Upper lobe of left lung (tissue), 6 donors: Measurements from ENCODE around the gene RNASET2. TPM values are rescaled to one million over a fixed set of nuclear protein-coding genes. Genes with fewer than 3 reads are reported as not detected.

ENCODE experiments used
- ATAC-seq, 2 donors: fragments of 200-7000 bp; cut with Tn5 transposase; one replicate each; pipeline ENCODE4 v1.9.1; 2022; ENCODE audit warnings: mild to moderate bottlenecking in 2 of 2, moderate library complexity in 2 of 2; ENCODE audit not compliant: low FRiP score in 2 of 2
- DNase-seq, 2 donors: peaks; one replicate each; pipeline ENCODE4 v3.0.0-alpha.2; 2019 to 2020
- H3K27ac ChIP-seq, 4 donors: fragments of 200-600 bp; sonication (generic); one replicate each; pipeline ENCODE4 v1.5.1; 2016 to 2019
- H3K27me3 ChIP-seq, 4 donors: fragments of 200-600 bp; sonication (generic); one replicate each; pipeline ENCODE4 v1.5.1; 2017 to 2019
- H3K36me3 ChIP-seq, 4 donors: fragments of 200-600 bp; sonication (generic); one replicate each; pipeline ENCODE4 v1.5.1; 2016 to 2019
- H3K4me1 ChIP-seq, 4 donors: fragments of 200-600 bp; sonication (generic); one replicate each; pipeline ENCODE4 v1.5.1; 2018 to 2019
- H3K4me3 ChIP-seq, 4 donors: fragments of 200-600 bp; sonication (generic); one replicate each; pipeline ENCODE4 v1.5.1; 2017 to 2019; ENCODE audit warnings: mild to moderate bottlenecking in 2 of 4, moderate library complexity in 1 of 4
- H3K9me3 ChIP-seq, 4 donors: fragments of 200-600 bp; sonication (generic); one replicate each; pipeline ENCODE4 v1.5.1; 2018 to 2019
- CTCF ChIP-seq, 6 experiments: fragments of 450-650 bp in 4 of 6; fragments of 200-600 bp in 2 of 6; sonication (generic) in 2 of 6; IDR thresholded peaks; one replicate each; pipeline ENCODE4 v1.5.1; 2016 to 2019; ENCODE audit warnings: antibody characterized with exemption in 6 of 6
- EP300 ChIP-seq, 4 donors: sonication (generic); formaldehyde crosslinking; IDR thresholded peaks; one replicate each; pipeline ENCODE4 v1.5.1; 2017; ENCODE audit warnings: antibody characterized with exemption in 4 of 4, control low read depth in 2 of 4
- POLR2A ChIP-seq, 4 donors: fragments of 450-650 bp; IDR thresholded peaks; one replicate each; pipeline ENCODE4 v1.5.1; 2016 to 2017; ENCODE audit warnings: antibody characterized with exemption in 4 of 4, mild to moderate bottlenecking in 2 of 4
- POLR2AphosphoS5 ChIP-seq, 2 donors: sonication (generic); formaldehyde crosslinking; IDR thresholded peaks; one replicate each; pipeline ENCODE4 v1.5.1; 2017; ENCODE audit warnings: antibody characterized with exemption in 2 of 2
- WGBS, 2 donors: methylation state at CpG; one replicate each; pipeline ENCODE4 v1.1.5; 2017 to 2018; 5-methylcytosine and 5-hydroxymethylcytosine counted together
- total RNA-seq, 6 donors: library from RNA; depleted of rRNA in 4 of 6; stranded (reverse); fragments of >200 nt in 4 of 6; gene quantifications; one replicate each; pipeline versions ENCODE4 v1.1.0 to v1.2.1, GENCODE V29; 2016 to 2021
- donor health status: DM: no; HTN: no; CAD: no; lungs with moderate emphysema.
- donor health status: DM: no; HTN: yes; CAD: no; lungs with severe emphysema.

Gene RNASET2
- total RNA-seq, 6 donors from 2014 or later: 66.4 to 131 (median 94.8) TPM

- Histone ChIP-seq H3K4me1 (peaks cover 7 to 26% (median 15%) of the 10 kb centered on the region in 4 donors), H3K27me3 (no peaks in the 10 kb centered on the region), H3K27ac (peak within 1 kb of the TSS; percentile 68 to 85 (median 70)), H3K4me3 (peak within 1 kb of the TSS; percentile 87 to 98 (median 91)), H3K9me3 (no peaks in the 10 kb centered on the region), H3K36me3 (no peaks in the 10 kb centered on the region)
- TF ChIP-seq POLR2A (IDR thresholded peaks at IDR 0.05) (peak in 1 of 4 donors; percentile 73), POLR2AphosphoS5 (IDR thresholded peaks at IDR 0.05) (peak; percentile 43 to 44), CTCF (IDR thresholded peaks at IDR 0.05) (peak in 3 of 6 experiments; percentile 27 to 49 (median 41)), EP300 (IDR thresholded peaks at IDR 0.05) (no peak)
- peak; percentile 96 to 99 for DNase-seq
- peak; percentile 98 to 99 for ATAC-seq
- whole genome bisulfite sequencing, 2 donors: 0 to 1% methylated on average over 4 to 62 of the region's 93 CpGs
Measured at GRCh38 chr6:166999145-166999883, 43.0 kb upstream of the RNASET2 start, which contains the start of gene CEP43. CEP43 (plus strand) TSS chr6:166999397; CDS start chr6:166999413, 16 bp downstream.

- H3K27ac ChIP-seq: peak overlapping the region; percentile 68 to 85 (median 70)
- WGBS, 2 donors: 0 to 2% methylated on average over 31 to 43 of the region's 96 CpGs
Measured at GRCh38 chr6:166998256-166999144, 42.1 kb upstream of the RNASET2 start.

GRCh38 chr6:166997768-166998255, 41.5 kb upstream of the RNASET2 start:
- Histone ChIP-seq H3K4me1 (peaks cover 7 to 26% (median 15%) of the 10 kb centered on the region in 4 donors), H3K27me3 (no peaks in the 10 kb centered on the region), H3K9me3 (no peaks in the 10 kb centered on the region), H3K27ac (peak overlapping the region; percentile 68 to 85 (median 70)), H3K36me3 (no peaks in the 10 kb centered on the region), H3K4me3 (peak overlapping the region; percentile 87 to 98 (median 91))
- 4 to 5% methylated on average over 31 to 36 of the region's 38 CpGs for WGBS, 2 donors
- ATAC-seq (peak; percentile 39 to 75), DNase-seq (peak in 1 of 2 donors; percentile 71)
- TF ChIP-seq CTCF (IDR thresholded peaks at IDR 0.05) (peak in 4 of 6 experiments; percentile 17 to 54 (median 40)), POLR2A (IDR thresholded peaks at IDR 0.05) (no peak), POLR2AphosphoS5 (IDR thresholded peaks at IDR 0.05) (no peak), EP300 (IDR thresholded peaks at IDR 0.05) (no peak)

More at GRCh38 chr6:166998256-166999144, 42.1 kb upstream of the RNASET2 start:
- H3K9me3 ChIP-seq: no peaks in the 10 kb centered on the region
- H3K4me1 ChIP-seq: peaks cover 7 to 26% (median 15%) of the 10 kb centered on the region in 4 donors
- H3K4me3 ChIP-seq: peak overlapping the region; percentile 87 to 98 (median 91)
- ATAC-seq: peak in 1 of 2 donors; percentile 26
- DNase-seq: peak; percentile 42 to 86
- no peaks in the 10 kb centered on the region for H3K36me3 ChIP-seq
- TF ChIP-seq CTCF (IDR thresholded peaks at IDR 0.05): no peak
- TF ChIP-seq POLR2A (IDR thresholded peaks at IDR 0.05): no peak
- TF ChIP-seq POLR2AphosphoS5 (IDR thresholded peaks at IDR 0.05): no peak
- TF ChIP-seq EP300 (IDR thresholded peaks at IDR 0.05): no peak
- no peaks in the 10 kb centered on the region for H3K27me3 ChIP-seq

- H3K27me3 ChIP-seq: no peaks in the 10 kb centered on the region
- peak overlapping the region in 2 of 4 donors; percentile 87 to 98 for H3K4me3 ChIP-seq
- DNase-seq (no peak), ATAC-seq (no peak)
- H3K4me1 ChIP-seq: peaks cover 7 to 26% (median 15%) of the 10 kb centered on the region in 4 donors
- no peaks in the 10 kb centered on the region for H3K9me3 ChIP-seq
- 55 to 62% methylated on average over 3 of the region's 3 CpGs for WGBS, 2 donors
- no peak overlapping the region for H3K27ac ChIP-seq
- no peaks in the 10 kb centered on the region for H3K36me3 ChIP-seq
- TF ChIP-seq POLR2AphosphoS5 (IDR thresholded peaks at IDR 0.05) (no peak), POLR2A (IDR thresholded peaks at IDR 0.05) (no peak), EP300 (IDR thresholded peaks at IDR 0.05) (no peak)
Measured at GRCh38 chr6:166997348-166997747, 41.0 kb upstream of the RNASET2 start.
